HepG2 (cell line): ENCODE measurements around the gene C1R. TPM values are rescaled to one million over a fixed set of nuclear protein-coding genes. Genes with fewer than 3 reads are reported as not detected.

Source experiments
- BRD4 ChIP-seq: sonication (generic); formaldehyde crosslinking; IDR thresholded peaks from 2 replicates; pipeline ENCODE4 v1.4.0; 2020; ENCODE audit warnings: missing genetic modification reagents
- EZH2 ChIP-seq: conservative IDR thresholded peaks from 2 replicates; pipeline ENCODE4 v1.6.1; 2012; ENCODE audit warnings: mild to moderate bottlenecking, low read depth, low read length, moderate library complexity
- FLYWCH1 ChIP-seq: sonication (generic); formaldehyde crosslinking; IDR thresholded peaks from 2 replicates; pipeline ENCODE4 v1.8.1; 2023; ENCODE audit warnings: mild to moderate bottlenecking, missing genetic modification reagents
- KDM5B ChIP-seq: sonication (generic); formaldehyde crosslinking; IDR thresholded peaks from 2 replicates; pipeline ENCODE4 v1.4.0; 2020; ENCODE audit warnings: missing genetic modification reagents, mild to moderate bottlenecking, borderline replicate concordance
- MTF2 ChIP-seq: sonication (generic); formaldehyde crosslinking; IDR thresholded peaks from 2 replicates; pipeline ENCODE4 v1.5.0; 2020; ENCODE audit warnings: missing genetic modification reagents, borderline replicate concordance
- SAP130 ChIP-seq: IDR thresholded peaks from 2 replicates; pipeline ENCODE4 v1.6.1; 2016; ENCODE audit warnings: low read depth
- SMC3 ChIP-seq: IDR thresholded peaks from 2 replicates; pipeline ENCODE4 v1.6.1; 2011; ENCODE audit warnings: low read length, improper control_type of control experiment
- SSRP1 ChIP-seq: IDR thresholded peaks from 2 replicates; pipeline ENCODE4 v1.6.1; 2016; ENCODE audit warnings: control low read depth
- XRCC5 ChIP-seq: fragments of 200-400 bp; formaldehyde crosslinking; optimal IDR thresholded peaks from 2 replicates; pipeline ENCODE3; 2017; ENCODE audit warnings: mild to moderate bottlenecking, low read length
- ZKSCAN5 ChIP-seq: sonication (generic); formaldehyde crosslinking; IDR thresholded peaks from 2 replicates; pipeline ENCODE4 v1.5.1; 2020; ENCODE audit warnings: mild to moderate bottlenecking, missing genetic modification reagents
- ZNF253 ChIP-seq: sonication (generic); formaldehyde crosslinking; IDR thresholded peaks from 2 replicates; pipeline ENCODE4 v1.8.0; 2022; ENCODE audit warnings: mild to moderate bottlenecking, missing genetic modification reagents, borderline replicate concordance
- ZNF333 ChIP-seq: sonication (generic); formaldehyde crosslinking; IDR thresholded peaks from 2 replicates; pipeline ENCODE4 v1.4.0; 2020; ENCODE audit warnings: mild to moderate bottlenecking, missing genetic modification reagents, borderline replicate concordance
- polyA plus RNA-seq, 8 experiments: library from polyadenylated mRNA; depleted of rRNA in 3 of 8; stranded (reverse) in 7 of 8; unstranded in 1 of 8; fragments of >200 nt; fragmentation: Illumina TruSeq in 4 of 8; extraction: Trizol in 4 of 8; gene quantifications; 2 replicates each; pipeline versions ENCODE4 v1.2.1 to v1.2.3, GENCODE V29; 2011 to 2016; ENCODE audit warnings: low read depth in 4 of 8, missing spikeins in 1 of 8, mixed read lengths in 1 of 8; ENCODE audit not compliant: insufficient read depth in 1 of 8
- total RNA-seq, 5 experiments: library from RNA; depleted of rRNA; stranded (reverse); fragments of >200 nt; fragmentation: Illumina TruSeq; extraction: Trizol; gene quantifications; 2 replicates each; pipeline ENCODE4 v1.2.3, GENCODE V29; 2016; ENCODE audit warnings: low read depth in 1 of 5
- TF ChIP-seq, protein P1 (sequence below): sonication (generic); formaldehyde crosslinking; IDR thresholded peaks from 2 replicates; pipeline ENCODE4 v1.4.0; 2020; ENCODE audit warnings: missing genetic modification reagents
- TF ChIP-seq, protein P2 (sequence below): IDR thresholded peaks from 2 replicates; pipeline ENCODE4 v1.6.1; 2012; ENCODE audit warnings: low read depth, low read length, improper control_type of control experiment
- TF ChIP-seq, protein P3 (sequence below): sonication (generic); formaldehyde crosslinking; IDR thresholded peaks from 2 replicates; pipeline ENCODE4 v1.5.1; 2020; ENCODE audit warnings: missing genetic modification reagents, mild to moderate bottlenecking, borderline replicate concordance
- TF ChIP-seq, protein P4 (sequence below): sonication (generic); formaldehyde crosslinking; IDR thresholded peaks from 2 replicates; pipeline ENCODE4 v1.4.0; 2020; ENCODE audit warnings: mild to moderate bottlenecking, missing genetic modification reagents
- TF ChIP-seq, protein P5 (sequence below): sonication (generic); formaldehyde crosslinking; IDR thresholded peaks from 2 replicates; pipeline ENCODE4 v1.9.0; 2021; ENCODE audit warnings: missing genetic modification reagents, borderline replicate concordance

The C1R gene
- total and polyA plus RNA-seq, 2 of the 13 experiments (the other 11 are each of a cell fraction or from before 2014, with no cell fraction given): 3.5 to 6.5 TPM

DNA sequence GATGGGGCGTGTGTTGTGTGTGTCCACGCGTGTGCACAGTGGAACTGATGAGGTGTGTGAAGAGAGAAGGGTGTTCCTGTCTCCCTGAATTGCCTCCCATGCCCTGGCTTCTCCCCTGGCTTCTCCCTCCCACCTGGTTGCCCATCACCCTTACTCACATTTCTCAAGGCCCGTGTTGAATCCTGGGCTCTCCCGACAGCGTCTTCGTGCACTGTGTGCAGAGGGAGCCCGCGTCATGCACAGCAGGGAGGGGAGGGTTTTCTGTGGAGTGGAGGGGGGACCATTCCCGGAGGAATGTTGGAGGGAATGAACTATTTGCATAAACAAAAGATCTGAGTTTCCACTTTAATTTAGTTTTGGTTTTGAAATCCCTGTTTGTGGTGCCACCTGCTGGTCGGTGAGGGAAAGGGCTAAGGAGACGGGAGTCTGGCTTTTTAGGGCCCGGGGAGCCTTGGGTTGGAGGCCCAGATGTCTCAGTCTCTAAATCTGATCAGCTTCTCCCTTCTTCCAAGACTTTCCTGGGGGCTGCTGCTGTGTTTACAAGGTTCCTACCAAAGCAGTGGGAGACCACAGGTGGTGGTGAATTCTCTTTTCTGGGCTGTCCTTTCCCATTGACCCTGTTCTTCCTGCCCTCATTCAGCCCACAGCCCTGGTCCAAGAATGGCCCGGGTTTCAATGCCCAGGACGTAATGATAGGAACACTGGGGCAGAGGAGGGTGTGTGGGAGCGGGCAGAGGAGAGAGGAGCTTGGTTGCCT is at the start of gene C1R (continued):
- TF ChIP-seq, protein P1, sequence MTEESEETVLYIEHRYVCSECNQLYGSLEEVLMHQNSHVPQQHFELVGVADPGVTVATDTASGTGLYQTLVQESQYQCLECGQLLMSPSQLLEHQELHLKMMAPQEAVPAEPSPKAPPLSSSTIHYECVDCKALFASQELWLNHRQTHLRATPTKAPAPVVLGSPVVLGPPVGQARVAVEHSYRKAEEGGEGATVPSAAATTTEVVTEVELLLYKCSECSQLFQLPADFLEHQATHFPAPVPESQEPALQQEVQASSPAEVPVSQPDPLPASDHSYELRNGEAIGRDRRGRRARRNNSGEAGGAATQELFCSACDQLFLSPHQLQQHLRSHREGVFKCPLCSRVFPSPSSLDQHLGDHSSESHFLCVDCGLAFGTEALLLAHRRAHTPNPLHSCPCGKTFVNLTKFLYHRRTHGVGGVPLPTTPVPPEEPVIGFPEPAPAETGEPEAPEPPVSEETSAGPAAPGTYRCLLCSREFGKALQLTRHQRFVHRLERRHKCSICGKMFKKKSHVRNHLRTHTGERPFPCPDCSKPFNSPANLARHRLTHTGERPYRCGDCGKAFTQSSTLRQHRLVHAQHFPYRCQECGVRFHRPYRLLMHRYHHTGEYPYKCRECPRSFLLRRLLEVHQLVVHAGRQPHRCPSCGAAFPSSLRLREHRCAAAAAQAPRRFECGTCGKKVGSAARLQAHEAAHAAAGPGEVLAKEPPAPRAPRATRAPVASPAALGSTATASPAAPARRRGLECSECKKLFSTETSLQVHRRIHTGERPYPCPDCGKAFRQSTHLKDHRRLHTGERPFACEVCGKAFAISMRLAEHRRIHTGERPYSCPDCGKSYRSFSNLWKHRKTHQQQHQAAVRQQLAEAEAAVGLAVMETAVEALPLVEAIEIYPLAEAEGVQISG (CRISPR knock-in tag): no peak
- TF ChIP-seq KDM5B (CRISPR knock-in tag) (peak; percentile 63; the same call in 1 of the 2 replicates), MTF2 (CRISPR knock-in tag) (0 out of 2 replicates have a peak, but pooled peaks have one; percentile 25), ZNF333 (CRISPR knock-in tag) (0 out of 2 replicates have a peak, but pooled peaks have one; percentile 31), SMC3 (peak; percentile 83), SSRP1 (CRISPR knock-in tag) (no peak), XRCC5 (peak; percentile 67), ZKSCAN5 (CRISPR knock-in tag) (no peak), EZH2 (no peak), FLYWCH1 (no peak), BRD4 (CRISPR knock-in tag) (no peak), ZNF253 (CRISPR knock-in tag) (0 out of 2 replicates have a peak, but pooled peaks have one; percentile 35), SAP130 (CRISPR knock-in tag) (0 out of 2 replicates have a peak, but pooled peaks have one; percentile 25)
- TF ChIP-seq, protein P2, sequence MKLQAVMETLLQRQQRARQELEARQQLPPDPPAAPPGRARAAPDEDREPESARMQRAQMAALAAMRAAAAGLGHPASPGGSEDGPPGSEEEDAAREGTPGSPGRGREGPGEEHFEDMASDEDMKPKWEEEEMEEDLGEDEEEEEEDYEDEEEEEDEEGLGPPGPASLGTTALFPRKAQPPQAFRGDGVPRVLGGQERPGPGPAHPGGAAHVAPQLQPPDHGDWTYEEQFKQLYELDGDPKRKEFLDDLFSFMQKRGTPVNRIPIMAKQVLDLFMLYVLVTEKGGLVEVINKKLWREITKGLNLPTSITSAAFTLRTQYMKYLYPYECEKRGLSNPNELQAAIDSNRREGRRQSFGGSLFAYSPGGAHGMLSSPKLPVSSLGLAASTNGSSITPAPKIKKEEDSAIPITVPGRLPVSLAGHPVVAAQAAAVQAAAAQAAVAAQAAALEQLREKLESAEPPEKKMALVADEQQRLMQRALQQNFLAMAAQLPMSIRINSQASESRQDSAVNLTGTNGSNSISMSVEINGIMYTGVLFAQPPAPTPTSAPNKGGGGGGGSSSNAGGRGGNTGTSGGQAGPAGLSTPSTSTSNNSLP: peak; percentile 42; the same call in 1 of the 2 replicates
- TF ChIP-seq, protein P3, sequence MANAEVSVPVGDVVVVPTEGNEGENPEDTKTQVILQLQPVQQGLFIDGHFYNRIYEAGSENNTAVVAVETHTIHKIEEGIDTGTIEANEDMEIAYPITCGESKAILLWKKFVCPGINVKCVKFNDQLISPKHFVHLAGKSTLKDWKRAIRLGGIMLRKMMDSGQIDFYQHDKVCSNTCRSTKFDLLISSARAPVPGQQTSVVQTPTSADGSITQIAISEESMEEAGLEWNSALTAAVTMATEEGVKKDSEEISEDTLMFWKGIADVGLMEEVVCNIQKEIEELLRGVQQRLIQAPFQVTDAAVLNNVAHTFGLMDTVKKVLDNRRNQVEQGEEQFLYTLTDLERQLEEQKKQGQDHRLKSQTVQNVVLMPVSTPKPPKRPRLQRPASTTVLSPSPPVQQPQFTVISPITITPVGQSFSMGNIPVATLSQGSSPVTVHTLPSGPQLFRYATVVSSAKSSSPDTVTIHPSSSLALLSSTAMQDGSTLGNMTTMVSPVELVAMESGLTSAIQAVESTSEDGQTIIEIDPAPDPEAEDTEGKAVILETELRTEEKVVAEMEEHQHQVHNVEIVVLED (CRISPR knock-in tag): 0 out of 2 replicates have a peak, but pooled peaks have one; percentile 27
- TF ChIP-seq, protein P4, sequence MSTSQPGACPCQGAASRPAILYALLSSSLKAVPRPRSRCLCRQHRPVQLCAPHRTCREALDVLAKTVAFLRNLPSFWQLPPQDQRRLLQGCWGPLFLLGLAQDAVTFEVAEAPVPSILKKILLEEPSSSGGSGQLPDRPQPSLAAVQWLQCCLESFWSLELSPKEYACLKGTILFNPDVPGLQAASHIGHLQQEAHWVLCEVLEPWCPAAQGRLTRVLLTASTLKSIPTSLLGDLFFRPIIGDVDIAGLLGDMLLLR (CRISPR knock-in tag): no peak
- TF ChIP-seq, protein P5, sequence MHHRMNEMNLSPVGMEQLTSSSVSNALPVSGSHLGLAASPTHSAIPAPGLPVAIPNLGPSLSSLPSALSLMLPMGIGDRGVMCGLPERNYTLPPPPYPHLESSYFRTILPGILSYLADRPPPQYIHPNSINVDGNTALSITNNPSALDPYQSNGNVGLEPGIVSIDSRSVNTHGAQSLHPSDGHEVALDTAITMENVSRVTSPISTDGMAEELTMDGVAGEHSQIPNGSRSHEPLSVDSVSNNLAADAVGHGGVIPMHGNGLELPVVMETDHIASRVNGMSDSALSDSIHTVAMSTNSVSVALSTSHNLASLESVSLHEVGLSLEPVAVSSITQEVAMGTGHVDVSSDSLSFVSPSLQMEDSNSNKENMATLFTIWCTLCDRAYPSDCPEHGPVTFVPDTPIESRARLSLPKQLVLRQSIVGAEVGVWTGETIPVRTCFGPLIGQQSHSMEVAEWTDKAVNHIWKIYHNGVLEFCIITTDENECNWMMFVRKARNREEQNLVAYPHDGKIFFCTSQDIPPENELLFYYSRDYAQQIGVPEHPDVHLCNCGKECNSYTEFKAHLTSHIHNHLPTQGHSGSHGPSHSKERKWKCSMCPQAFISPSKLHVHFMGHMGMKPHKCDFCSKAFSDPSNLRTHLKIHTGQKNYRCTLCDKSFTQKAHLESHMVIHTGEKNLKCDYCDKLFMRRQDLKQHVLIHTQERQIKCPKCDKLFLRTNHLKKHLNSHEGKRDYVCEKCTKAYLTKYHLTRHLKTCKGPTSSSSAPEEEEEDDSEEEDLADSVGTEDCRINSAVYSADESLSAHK (CRISPR knock-in tag): no peak
